Stimulated activated naive CD4-positive, alpha-beta T cell (primary cell): ENCODE measurements around the gene TENT5A.
"Not testable (repeated sequence)": the region's sequence is repeated elsewhere in the genome, so short reads cannot be mapped to it uniquely, and the experiment has no call there.

ENCODE experiments used
- DNase-seq, 6 experiments: peaks; one replicate each; lab custom pipeline; 2025; lab: John Stamatoyannopoulos, UW

The TENT5A gene

DNA sequence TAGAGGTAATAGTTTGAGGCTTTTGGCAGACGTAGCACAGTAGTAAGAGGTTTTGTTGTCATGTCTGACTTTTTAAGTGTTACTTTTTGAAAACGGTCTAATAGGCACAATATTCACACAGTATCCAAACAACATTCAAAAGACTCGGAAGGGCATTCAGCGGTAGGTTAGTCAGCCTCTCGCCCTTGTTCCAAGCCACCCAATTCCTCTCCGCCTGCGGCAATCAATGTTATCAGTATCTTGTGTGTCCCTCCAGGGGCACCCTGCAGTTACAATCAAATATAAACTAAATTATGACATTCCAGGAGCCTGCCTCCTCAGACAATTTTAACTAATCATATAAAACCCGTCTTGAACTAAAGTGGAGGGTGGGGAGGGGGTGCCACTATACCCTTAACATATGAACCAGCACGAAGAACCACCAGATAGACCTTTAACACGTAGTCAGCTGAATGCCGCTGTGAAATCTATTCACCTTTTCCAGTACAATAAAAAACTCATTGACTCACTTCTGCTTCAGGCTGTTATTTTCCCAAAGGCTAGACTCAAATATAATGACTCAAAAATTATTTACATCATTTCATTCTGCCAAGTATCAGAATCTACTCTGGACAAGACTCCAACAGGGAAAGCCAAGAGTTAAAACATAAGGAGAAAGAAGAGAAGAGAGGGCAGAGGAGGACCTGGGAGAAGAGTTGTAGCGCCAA, 1.6 kb downstream of the TENT5A start:
- no peak for DNase-seq

DNA sequence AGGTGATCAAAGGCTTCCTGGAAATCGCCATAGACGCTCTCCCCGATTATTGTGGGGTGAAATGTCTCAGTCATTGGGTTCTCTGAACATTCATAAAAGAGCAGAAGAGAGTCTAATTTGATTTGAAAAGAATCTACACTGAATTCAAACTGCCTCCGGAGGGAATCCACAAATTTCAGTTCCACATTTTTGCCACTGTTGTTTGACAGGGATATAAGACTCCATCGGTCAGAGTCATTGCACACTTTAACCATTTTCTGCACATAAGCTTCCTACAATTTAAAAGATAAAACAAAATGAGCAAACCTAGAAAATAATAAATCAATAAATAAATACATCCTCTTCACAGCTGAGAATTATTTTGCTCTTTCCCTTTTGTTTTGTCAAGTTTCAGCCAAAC, 2.3 kb downstream of the TENT5A start:
- peak in 1 of 6 experiments; percentile 1 for DNase-seq

DNA sequence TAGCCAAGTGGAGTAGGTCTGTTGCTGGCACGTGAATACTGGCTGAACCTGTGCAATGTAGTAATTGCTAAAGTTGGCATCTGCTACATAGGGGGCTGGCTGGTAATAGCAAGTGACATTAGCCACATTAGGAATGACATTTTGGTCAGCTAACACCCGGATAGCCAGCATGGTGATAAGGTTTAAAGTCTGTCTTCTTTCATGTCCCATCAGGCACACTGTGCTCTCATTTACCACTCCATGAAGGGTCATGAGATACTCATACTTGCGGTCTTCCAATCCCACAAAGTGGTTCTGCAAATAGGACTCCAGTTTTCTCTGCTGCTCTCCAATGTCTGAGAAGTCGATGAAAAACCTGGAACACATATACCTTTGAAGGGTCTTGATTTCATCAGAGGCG, 2.8 kb downstream of the TENT5A start:
- no peak for DNase-seq

DNA sequence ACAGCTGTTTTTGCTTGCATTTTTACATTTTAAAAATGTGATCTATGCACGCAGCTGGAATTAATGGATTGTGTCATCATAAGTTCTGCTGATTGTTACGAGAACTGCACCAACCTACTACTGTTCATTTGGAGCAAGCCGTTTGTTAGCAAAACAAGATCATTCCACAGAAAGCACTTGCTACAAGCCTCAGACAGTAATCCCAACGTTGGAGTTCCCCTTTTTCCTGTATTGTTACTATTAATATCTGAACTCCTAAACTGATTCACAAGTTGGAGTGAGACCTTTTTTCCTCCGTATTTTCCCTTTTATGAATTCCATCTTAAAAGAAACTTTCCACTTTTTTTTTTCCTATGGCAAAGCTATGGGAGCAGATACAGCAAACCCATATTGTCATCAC, 3.5 kb downstream of the TENT5A start:
- DNase-seq: no peak

DNA sequence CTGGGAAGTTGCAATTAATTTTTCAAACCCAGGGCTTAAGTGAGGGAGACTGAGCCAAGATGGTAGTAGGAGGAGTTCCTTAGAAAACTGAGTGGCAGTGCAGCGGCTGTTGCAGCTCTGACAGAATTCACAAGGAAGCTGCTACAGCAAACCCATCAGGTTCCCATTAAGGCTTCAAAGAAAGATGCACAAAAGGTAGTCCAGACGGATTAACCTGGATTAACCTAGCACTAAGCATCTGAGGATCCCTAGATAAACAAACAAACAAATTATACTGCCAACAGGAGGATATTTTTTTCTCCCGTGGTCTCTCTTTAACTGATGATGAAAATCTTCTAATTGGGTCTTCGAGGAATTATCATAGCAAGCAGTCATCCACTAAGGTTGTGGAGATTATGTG, 5.2 kb downstream of the TENT5A start:
- no peak for DNase-seq

DNA sequence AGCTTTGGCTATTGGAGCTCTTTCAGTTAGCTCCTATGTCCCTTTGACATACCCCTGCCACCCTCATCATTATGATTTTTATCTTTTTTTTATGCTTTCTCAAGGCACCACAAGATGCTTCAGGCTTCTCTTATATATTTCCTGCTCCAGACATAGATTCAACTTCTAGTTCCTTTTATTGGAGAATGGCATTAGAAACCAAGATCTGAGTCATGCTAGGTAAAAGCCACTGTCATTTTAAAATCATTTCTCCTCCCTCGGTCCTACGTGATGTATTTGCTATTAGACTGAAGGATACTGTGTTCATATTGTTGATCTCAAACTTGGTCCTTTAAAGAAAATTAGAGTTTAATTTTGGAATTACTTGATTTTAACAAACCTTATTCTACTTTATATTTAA, 8.3 kb downstream of the TENT5A start:
- no peak for DNase-seq

DNA sequence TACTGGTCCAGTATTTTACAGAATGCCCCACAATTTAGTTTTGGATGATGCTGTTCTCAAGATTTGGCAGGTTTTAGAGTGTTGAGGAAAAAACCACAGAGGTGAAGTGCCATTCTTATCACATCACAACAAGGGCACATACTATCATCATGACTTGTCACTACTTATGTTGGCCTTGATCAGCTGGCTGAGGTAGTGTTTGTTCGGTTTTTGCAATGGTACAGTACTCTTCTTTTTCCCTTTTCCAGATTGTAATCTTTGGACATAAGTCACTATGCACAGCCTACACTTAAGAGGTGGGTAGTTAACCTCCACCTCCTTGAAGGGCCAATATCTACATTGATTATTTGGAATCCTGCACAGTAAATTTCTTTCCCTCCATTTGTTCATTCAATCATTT, 8.8 kb downstream of the TENT5A start:
- no peak for DNase-seq

DNA sequence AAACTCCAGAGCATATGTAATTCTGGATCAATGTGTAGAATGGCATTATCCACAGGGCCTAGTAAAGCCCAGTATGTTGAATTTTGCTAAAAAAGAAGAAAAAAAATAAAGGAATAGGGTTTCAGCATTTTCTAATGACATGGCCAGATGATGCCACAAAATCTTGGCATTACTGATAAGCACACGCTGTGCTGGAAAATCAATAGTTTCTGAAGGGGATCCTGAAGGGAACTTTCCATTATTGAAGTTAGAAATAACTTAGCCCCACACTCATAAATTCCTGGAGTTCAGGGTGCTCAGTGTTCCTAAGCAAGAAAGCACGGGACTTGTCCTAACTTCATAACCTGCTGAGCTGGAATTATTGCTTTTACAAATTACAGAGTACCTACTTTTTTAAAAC, 10.8 kb downstream of the TENT5A start:
- no peak for DNase-seq

DNA sequence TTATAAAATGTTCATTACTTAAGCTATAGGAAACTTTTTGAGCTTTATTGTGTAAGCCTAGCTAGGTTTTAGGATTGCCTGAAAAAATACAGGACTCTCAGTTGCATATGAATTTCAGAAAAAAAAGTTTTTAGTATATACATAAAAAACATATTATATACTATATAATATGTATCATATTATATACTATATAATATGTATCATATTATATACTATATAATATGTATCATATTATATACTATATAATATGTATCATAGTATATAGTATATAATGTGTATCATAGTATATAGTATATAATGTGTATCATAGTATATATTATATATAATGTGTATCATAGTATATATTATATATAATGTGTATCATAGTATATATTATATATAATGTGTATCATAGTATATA, 11.9 kb downstream of the TENT5A start:
- DNase-seq: not testable (repeated sequence)

DNA sequence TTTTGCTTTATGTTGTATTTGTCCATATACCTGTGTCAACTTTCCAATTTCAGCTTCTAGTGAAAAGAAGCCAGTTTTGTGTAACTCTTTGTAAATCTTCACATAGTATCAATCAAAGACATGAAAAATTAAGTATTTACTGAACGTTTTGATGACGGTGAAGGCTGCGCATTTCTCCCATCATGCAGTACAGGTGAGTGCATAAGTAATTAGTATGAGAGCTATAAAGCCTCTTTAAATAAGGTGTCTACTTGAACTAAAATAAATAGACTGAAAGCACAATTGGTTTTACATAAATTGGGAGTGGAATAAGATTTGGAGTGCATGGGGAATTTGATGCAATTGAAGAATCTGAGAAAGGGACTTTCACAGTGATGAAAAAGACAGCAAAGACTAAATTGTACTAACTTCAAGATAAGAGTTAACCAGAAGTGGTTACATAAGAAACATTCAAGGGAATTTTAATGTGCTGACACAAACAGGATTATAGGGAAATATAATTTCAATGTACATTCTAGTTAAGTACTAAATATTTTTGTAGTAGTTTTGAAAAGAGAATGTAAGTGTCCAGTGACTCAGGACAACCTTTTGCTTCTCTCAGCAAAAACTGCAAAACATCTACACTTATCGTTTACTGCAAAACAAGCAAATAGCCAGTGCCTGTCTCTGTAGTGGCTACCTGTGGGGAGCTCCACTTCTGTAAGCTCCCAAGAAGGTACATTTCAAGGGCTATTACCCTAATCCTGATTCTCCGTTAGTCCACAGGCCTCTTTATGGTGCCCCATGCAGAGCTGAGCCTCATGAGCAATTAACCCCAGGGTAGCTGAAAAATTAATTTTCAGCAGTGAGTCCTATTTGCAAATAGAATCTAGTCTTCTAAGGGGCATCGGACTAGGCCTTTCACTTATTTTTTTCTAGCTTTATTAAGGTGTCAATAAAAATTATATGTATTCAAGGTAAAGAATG, 13.0 kb downstream of the TENT5A start:
- no peak for DNase-seq

DNA sequence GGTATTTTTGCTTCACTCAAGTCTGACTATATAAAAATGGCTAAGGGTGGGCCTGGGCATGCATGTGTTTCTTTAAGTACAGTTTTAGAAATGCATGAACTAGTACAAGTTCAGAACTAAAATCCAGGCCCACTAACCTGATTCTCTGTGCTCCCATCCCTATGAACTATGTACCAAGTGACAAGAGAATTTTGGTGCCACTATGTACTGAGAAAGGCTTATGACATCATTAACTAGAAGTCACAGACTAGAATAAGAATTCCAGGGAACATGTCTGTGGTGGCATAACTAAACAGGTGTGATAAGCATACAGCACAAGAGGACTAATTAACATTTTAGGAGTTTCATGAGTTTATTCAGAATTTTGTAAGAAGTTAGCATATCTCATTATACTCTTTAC, 16.1 kb downstream of the TENT5A start:
- no peak for DNase-seq

DNA sequence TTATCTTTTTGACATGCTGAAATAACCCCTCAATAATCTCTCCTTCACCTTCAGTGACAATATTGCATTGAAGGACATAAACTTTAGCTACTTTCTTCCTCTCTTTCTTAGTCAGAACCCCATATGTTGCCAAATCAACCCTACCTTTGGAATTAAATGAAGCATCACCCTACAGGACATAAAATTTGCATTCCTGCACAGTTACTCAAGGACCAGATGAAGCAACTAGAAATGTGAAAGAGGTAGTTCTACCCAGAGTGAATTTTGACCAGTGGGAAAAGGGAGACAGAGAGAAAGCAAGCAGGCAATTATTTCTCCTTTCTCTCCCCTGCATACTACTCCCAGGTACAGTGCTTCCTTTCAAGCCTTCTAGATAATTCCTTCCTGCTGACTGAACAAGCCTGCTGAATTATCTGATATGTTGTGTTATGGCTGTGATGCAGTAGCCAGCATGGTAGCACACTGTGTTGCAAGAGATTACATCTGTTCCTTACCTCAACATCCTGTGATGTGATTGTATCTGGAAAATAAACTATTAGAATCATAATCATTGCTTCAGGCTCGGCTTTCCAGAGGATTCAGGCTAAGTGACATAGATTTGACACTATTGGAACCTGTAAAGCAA, 16.6 kb downstream of the TENT5A start:
- no peak for DNase-seq

DNA sequence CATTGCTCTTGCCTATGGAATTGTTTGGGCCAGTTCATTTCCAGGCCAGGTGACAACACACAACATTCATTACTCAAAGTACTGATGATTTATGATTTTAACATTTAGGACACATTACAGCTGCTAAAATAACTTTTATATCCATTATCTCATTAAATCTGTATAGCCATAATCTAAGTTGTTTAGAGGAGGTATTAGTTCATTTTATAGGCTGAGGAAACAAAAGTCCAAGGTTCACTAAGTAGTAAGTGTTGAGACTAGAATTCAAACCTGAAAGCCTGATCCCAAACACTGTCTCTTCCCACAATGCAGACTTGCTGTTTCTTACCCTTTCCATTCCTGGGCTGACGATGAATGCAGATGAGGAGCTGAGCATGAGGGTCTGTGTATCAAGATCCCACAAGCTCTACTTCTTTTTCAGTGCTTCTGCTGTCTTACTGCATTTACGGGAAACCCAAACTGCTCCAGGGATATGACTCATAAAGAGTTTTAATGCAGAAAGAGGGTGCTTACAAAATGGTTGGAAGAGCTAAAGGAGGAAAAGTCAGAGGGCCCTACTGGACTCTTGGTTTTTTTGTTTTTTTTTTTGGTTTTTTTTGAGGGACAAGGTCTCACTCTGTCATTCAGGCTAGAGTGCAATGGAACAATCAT, 17.9 kb downstream of the TENT5A start:
- no peak for DNase-seq

DNA sequence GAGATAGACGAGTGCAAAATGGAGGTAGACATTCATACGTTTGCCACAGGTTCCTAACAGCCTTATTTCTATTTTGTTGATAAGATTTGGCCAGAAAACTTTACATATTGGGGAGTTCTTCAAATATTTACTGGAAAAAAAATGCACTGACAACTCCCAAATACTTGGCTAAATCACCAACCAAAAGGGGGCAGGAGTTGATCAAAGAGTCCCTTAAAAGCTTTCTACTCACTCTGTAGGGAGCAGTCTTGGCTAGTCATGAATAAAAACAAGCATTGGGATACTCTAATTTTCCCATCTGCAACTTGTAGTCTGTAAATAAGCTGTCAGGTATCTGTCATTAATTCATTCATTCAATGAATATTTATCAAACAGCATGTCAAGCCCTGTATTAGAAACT, 18.4 kb downstream of the TENT5A start:
- DNase-seq: no peak

DNA sequence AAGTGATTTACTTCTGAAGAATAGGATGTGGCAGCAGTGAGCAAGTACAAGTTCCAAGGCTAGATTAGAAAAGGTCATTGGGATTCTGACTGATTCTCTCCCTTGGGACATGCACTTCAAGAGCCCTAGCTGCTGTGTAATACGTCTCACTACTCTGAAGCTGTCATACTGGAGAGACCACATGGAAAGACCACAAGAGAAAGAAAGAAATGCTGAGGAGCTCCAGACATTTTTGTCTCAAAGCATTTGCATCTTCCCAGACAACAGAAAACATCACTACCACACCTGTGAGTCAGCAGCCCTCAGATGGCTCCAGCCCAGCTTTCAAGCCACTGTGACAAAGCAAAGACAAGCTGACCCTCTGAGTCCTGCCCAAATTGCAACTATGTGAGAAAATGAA, 20.7 kb downstream of the TENT5A start:
- DNase-seq: no peak

DNA sequence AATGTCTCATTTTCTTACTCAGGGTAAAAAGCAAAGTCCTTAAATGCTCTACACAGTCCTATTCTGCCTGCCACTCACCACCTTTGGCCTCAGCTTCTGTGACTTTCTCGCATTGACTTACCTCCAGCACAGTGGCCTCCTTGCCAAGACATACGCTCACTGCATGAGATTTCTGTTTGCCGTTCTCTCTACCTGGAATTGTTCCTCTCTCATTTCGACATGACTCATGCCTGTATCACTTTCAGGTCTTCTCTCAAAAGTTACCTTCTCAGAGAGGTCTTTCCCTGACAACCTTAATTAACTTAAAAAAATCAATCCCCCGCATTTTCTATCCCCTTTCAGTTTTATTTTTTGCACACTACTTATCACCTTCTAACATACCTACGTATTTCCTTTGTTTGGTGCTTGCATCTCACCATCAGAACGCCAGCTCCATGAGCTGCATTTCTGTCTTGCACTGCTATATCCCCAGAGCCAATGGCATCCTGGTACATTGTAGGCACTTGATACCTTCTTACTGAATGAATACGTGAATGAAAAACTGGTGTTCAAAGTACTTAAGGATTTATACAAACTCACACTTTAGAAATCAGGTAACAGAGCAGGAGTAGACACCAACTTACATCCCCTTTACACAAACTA, 24.5 kb downstream of the TENT5A start:
- no peak for DNase-seq

DNA sequence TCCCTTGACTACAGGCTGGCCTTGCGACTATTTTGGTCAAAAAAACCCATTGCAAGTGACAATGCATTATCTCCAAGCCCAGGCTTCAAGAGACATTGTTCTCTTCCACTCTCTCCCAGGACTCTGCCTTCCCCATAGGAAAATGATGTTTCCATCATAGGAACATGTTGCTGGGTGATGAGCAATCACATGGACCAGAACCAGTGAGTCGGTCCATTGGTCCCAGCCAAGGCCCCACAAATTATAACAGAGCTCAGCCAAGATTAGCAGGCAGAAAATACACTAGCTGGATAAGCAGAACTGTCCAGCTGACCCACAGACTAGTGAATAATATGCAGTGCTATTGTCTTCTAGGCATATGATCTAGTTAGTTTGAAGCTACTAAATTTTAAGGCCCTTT, 27.4 kb downstream of the TENT5A start:
- DNase-seq: no peak

DNA sequence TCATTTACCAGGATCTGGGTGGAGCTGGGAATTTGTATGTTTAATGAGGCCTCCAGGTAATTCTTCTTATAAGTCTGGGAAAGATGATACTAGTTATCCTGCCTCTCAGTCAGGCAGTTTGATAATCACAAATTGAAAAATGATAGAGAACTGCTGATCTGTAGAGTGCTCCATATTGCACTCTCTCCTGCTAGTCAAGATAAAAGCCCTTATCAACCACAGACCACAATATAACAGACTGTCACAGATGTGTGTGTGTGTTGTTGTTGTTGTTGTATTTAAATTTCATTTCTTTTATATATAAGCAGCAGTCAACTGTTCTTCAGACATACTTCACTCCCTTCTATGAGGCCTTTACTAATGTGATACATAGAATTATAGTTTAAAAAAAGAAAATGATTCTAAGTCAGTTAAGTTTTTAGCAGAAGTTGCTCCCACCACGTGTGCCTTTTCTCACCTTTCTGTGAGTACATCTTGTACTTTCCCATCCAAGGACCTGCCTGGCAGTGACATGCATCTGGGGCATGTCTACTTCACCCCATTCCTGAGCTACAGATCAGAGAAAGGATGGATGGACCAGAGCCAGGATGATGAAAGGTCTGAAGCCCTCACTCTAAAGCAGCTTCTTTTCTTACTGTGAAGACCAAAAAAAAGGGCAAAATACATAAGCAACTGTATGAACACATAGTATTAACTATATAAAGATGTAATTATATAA, 29.8 kb downstream of the TENT5A start:
- DNase-seq: no peak

DNA sequence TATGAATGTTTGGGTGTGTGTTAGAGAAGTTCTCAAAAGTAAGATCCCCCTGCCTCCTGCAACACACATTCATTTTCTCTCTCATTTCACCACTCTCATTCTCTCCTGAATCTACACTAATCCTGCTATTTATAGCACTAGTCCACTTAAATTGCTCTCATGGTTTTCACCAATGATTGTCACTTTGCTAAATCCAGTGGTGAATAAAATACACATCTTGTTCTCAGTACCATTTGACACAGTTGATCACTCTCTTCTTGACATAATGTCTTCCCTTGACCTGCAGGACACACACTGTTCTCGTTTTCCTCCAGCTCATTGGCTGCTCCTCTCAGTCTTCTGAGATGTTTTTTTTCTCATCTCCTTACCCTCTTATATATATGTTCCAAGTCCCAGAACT, 32.1 kb downstream of the TENT5A start:
- no peak for DNase-seq

DNA sequence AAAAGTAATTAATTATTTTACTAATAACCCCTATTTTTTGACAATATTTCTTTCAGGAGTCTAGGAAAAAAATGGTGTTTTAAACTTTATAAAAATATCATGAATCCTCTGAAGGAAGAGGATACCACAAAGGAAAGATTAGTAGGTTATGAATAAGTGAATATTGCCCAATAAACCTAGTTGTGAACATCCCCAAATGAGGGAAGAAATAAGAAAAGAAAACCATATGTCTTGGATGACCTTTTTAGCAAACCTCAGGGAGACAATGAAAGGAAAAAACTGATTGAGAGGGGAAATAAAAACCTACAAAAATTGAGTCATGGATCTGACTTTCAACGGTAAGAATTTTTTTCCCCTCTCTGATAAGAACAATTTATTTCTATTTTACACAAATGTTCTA, 34.4 kb downstream of the TENT5A start:
- no peak for DNase-seq

DNA sequence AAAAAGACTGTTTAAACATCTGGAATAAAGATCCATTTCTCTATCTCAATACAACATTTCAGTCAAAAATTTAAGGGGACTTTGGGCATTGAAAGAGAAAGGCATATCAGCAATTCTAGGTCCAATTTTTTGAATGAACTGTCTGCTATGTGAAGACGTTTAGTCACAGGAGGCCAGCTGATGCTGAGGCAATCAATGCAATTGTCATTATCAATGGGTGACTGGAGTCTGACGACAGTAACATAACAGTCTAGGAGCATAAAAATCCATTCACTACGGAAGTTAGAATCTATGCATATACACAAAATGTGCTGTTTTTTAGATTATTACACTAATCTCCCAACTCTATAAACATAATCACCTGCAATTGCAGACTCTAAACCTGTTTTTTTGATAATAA, 37.8 kb downstream of the TENT5A start:
- no peak for DNase-seq
